SU-DHL-6 (cell line): ENCODE measurements around the gene RUSC2.

Experiments used
- CTCF ChIP-seq: fragments of 200-600 bp; sonication (generic); IDR thresholded peaks from one replicate; pipeline ENCODE4 v1.5.1; 2017; ENCODE audit warnings: antibody characterized with exemption, mild to moderate bottlenecking, low read length, moderate library complexity; ENCODE audit not compliant: insufficient read depth, poor library complexity, severe bottlenecking
- EZH2phosphoT487 ChIP-seq: fragments of 200-600 bp; sonication (generic), shearing (Covaris generic); conservative IDR thresholded peaks from 2 replicates; pipeline ENCODE4 v1.6.1; 2018; ENCODE audit warnings: mild to moderate bottlenecking, antibody characterized with exemption, low read length, moderate library complexity, mixed read lengths

DNA sequence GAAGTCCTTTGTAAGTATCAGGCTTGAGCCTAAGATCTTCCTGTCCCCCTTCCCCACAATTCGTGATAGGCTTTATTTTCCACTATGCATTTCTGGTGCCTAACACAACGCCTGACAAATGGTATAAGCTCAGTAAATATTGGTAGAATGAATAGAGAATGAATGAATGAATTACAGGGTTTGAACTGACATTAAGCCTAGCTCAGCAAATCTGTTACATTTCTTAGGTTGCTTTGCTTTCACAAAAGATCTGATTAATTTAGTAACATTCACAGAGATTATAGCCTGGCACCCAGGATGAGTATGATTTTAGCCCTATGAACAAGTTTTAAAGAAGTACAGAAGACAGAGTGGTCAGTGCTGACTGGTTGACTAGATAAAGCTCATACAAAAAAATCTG is 16.4 kb downstream of the RUSC2 start:
- no peak for TF ChIP-seq EZH2phosphoT487
- TF ChIP-seq CTCF, result no peak
